Right cardiac atrium (tissue), 5 donors: ENCODE data around the gene IFT122. TPM values are rescaled to one million over a fixed set of nuclear protein-coding genes. Genes with fewer than 3 reads are reported as not detected.
"Not testable (repeated sequence)": the region's sequence is repeated elsewhere in the genome, so short reads cannot be mapped to it uniquely, and the experiment has no call there.

Experiments used
- ATAC-seq, 2 donors: fragments of 200-7000 bp; cut with Tn5 transposase; one replicate each; pipeline versions ENCODE4 v1.8.0 to v1.9.1; 2020; ENCODE audit warnings: moderate library complexity in 2 of 2, mild to moderate bottlenecking in 1 of 2
- DNase-seq, 3 donors: peaks; one replicate each; pipeline ENCODE4 v3.0.0-alpha.2; 2020
- H3K27ac ChIP-seq: one replicate; pipeline ENCODE4 v1.5.1; 2013; ENCODE audit warnings: mild to moderate bottlenecking, low read length, control low read depth, moderate library complexity
- H3K27me3 ChIP-seq: one replicate; pipeline ENCODE4 v1.6.1; 2013; ENCODE audit not compliant: control insufficient read depth, insufficient read depth
- H3K4me1 ChIP-seq: one replicate; pipeline ENCODE4 v1.6.1; 2013; ENCODE audit warnings: low read length; ENCODE audit not compliant: control insufficient read depth, insufficient read depth
- H3K4me3 ChIP-seq: one replicate; pipeline ENCODE4 v1.5.1; 2013; ENCODE audit warnings: low read length, control low read depth
- H3K9me3 ChIP-seq: one replicate; pipeline ENCODE4 v1.6.1; 2013; ENCODE audit warnings: low read length; ENCODE audit not compliant: control insufficient read depth
- WGBS: extraction: QIAGEN DNeasy Blood & Tissue Kit; methylation state at CpG from one replicate; pipeline ENCODE4 v1.1.7; 2013; 5-methylcytosine and 5-hydroxymethylcytosine counted together
- intact Hi-C, 4 donors: fragments of 100-400 bp; cut with DNase I; formaldehyde crosslinking; loops; one replicate each; pipeline versions ENCODE4 v1.11.0 to v1.14.0; 2022 to 2023
- polyA plus RNA-seq: library from polyadenylated mRNA; stranded (reverse); fragments of 200-250 nt; gene quantifications from one replicate; pipeline ENCODE4 v1.2.3, GENCODE V29; 2013
- total RNA-seq, 4 donors: library from RNA; stranded (reverse); fragmentation: NEBNext Ultra II Directional; extraction: Animal tissue kit (Norgen Biotek cat#: 25700); gene quantifications; one replicate each; pipeline ENCODE4 v1.2.1, GENCODE V29; 2021
- donor health status: healthy with polysubstance abuse.
- donor health status: DM: no; HTN: yes; CAD: no.
- donor health status: DM: no; HTN: no; CAD: no.
- donor health status: DM: no; HTN: yes; CAD: no; lungs with severe emphysema.
- donor health status: DM: yes; HTN: yes; CAD: no.

IFT122 gene
- total and polyA plus RNA-seq, 5 donors = 17.7 to 46.4 (median 35.7) TPM

DNA sequence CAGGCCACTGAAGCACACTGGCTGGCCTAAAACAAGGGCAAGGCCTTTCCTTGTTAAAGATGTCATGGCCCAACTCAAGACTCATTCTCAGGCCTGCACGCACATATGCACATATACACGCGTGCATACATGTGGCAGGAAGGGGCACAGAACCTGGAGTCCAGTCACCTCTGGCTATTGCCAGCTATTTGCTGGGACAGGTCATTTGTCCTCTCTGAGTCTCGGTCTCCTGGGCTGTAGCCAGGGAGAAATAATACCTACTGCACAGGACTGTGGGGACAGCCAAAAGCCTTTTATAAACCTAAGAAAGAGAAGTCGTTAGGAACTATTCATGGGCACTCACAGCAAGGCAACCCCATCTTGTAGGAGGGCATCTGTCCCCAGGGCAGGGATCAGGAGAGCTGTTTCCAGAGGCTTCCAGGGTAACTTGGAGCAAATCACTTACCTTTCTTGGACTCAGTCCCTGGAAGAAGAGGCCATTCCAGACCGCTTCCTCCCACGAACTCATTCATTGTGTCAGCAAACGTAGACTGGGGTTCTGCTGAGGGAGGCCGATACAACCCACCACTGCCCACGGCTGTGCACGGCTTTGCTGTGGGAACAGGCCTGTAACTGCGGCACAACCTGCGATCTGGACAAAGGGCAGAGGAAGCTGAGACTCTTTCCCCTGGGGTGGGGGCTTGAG lies 47.3 kb downstream of the IFT122 start:
- H3K4me3 ChIP-seq = no peak overlapping the region
- no peaks in the 10 kb centered on the region for H3K9me3 ChIP-seq
- no peak for DNase-seq
- no peak for ATAC-seq
- H3K27me3 ChIP-seq = no peaks in the 10 kb centered on the region
- intact Hi-C loops = loop anchor here in 3 of 4 donors (5.0 to 10.0 kb wide), 2 partner anchors 337 to 340 kb away; no protein-coding TSS in a partner anchor
- H3K27ac ChIP-seq = peak overlapping the region; percentile 15
- WGBS = 84% methylated on average over 13 of the region's 13 CpGs
- peaks cover 9% of the 10 kb centered on the region for H3K4me1 ChIP-seq

DNA sequence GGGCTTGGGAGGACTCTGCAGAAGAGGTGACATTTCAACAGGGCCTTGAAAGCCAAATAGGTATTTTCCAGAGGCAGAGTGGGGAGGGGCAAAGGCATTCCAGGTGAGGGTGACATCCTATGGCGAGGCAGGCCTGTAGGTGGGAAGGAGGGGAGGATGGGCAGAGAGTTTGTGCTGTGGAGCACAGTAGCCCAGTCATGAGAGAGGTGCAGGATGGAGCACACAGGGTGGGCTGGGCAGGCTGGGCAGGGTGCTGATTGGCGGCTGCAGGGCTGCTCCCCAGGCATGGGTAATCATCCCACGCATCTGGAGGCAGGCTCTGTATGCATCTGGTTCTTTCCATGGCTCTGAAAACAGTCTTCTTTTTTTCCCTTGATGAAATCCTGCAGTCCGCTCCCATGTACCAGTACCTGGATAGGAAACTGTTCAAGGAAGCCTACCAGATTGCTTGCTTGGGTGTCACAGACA lies 47.9 kb downstream of the IFT122 start:
- not testable (repeated sequence) for DNase-seq, H3K4me1 ChIP-seq, H3K27me3 ChIP-seq, H3K9me3 ChIP-seq, H3K4me3 ChIP-seq, ATAC-seq, H3K27ac ChIP-seq
- WGBS = 91% methylated on average over 4 of the region's 4 CpGs
- intact Hi-C loops = loop anchor here in 3 of 4 donors (5.0 to 10.0 kb wide), 2 partner anchors 337 to 339 kb away; no protein-coding TSS in a partner anchor

DNA sequence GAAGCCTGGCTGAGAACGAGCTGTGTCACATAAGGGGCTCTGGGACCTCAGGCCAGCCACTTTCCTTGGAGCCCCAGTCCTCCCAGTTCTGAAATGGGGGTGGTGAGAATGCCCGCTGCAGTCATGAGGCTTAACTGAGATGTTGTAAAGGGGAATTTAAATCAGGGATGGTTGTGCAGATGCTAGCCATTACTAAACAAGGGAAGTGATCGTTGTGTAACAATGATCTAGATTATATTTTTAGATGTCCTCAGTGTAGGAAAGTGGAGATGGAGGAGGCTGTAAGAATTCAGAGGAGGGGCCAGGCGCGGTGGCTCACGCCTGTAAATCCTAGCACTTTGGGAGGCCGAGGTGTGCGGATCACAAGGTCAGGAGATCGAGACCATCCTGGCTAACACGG lies 49.2 kb downstream of the IFT122 start:
- H3K4me1 ChIP-seq, ATAC-seq, H3K9me3 ChIP-seq, H3K27me3 ChIP-seq, H3K27ac ChIP-seq, H3K4me3 ChIP-seq, DNase-seq: not testable (repeated sequence)
- intact Hi-C loops = loop anchor here in 3 of 4 donors (5.0 to 10.0 kb wide), 2 partner anchors 336 to 338 kb away; no protein-coding TSS in a partner anchor
- 89% methylated on average over 10 of the region's 10 CpGs for WGBS

DNA sequence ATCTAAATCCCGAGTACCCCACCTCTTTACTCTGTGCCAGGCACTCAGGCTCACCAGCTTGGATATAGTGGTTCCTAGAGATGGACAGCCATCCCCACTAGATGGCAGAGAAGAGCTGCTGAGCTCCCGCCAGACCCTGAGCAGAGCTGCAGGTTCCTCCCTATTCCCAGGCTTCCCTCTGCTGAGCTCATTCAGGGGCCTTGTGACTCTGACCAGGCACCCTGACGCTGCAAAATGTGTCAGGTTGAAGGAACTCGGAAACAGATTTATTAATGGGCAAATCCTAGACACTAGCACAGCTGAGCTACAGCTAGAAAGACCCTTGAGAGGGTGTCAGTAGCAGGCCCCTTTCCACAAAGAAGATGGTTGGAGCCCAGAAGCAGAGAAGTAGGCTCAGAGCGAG lies 50.2 kb downstream of the IFT122 start:
- ATAC-seq (peak; percentile 88 to 91), DNase-seq (peak; percentile 84 to 92 (median 92))
- Histone ChIP-seq H3K27ac (peak overlapping the region; percentile 84), H3K4me3 (no peak overlapping the region), H3K9me3 (no peaks in the 10 kb centered on the region), H3K27me3 (no peaks in the 10 kb centered on the region), H3K4me1 (peaks cover 9% of the 10 kb centered on the region)
- intact Hi-C loops = loop anchor here (5.0 to 10.0 kb wide), 6 partner anchors 65 to 337 kb away; partner anchors contain the start of gene PLXND1 (in 2 of the 4)
- 16% methylated on average over 5 of the region's 5 CpGs for WGBS

DNA sequence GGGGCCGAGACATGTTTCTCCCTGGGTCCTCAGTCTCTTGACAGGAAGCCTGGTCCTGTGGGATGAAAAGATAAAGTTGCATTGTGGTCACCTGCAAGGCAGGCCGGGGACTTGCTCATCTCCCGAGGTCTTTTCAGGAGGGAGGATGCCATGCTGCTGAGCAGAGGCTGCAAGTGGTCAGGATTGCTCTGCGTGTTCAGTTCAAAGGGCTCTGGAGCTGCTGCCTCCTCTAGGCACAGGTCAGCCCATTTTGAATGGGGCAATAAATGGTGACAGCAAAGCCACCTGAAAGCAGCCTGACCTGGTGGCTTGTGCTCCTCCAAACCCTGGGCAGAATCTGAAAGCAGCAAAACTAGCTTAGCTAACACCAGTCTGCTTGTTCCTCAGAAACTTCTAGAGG lies 51.1 kb downstream of the IFT122 start:
- not testable (repeated sequence) for H3K27ac ChIP-seq, H3K9me3 ChIP-seq, DNase-seq, H3K4me1 ChIP-seq, ATAC-seq, H3K27me3 ChIP-seq, H3K4me3 ChIP-seq
- WGBS = 79% methylated on average over 4 of the region's 4 CpGs
- intact Hi-C loops = loop anchor here (5.0 to 10.0 kb wide), 6 partner anchors 64 to 336 kb away; partner anchors contain the start of gene PLXND1 (in 2 of the 4)

DNA sequence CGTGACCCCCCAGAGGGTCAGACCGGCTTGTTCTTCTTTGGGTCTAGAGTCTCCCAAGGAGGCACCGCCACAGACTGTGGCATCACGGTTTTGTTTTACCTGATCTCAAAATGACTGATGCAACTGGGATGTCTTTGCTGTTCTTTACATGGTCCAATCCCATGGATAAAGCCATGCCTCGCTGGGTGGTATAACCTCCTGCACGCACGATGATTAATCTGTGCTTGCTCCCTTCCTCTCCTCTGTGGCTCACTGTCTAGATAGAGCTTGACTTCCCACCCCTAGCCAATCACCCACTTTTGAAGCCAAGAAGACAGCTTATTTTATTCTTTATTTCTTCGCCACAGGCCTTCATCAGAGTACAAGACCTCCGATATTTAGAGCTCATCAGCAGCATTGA lies 51.8 kb downstream of the IFT122 start:
- DNase-seq (no peak), ATAC-seq (no peak)
- H3K4me1 ChIP-seq = peaks cover 6% of the 10 kb centered on the region
- no peaks in the 10 kb centered on the region for H3K27me3 ChIP-seq
- no peaks in the 10 kb centered on the region for H3K9me3 ChIP-seq
- WGBS = 95% methylated on average over 9 of the region's 9 CpGs
- no peak overlapping the region for H3K4me3 ChIP-seq
- intact Hi-C loops = loop anchor here (5.0 to 10.0 kb wide), 6 partner anchors 63 to 336 kb away; partner anchors contain the start of gene PLXND1 (in 2 of the 4)
- H3K27ac ChIP-seq = no peak overlapping the region

DNA sequence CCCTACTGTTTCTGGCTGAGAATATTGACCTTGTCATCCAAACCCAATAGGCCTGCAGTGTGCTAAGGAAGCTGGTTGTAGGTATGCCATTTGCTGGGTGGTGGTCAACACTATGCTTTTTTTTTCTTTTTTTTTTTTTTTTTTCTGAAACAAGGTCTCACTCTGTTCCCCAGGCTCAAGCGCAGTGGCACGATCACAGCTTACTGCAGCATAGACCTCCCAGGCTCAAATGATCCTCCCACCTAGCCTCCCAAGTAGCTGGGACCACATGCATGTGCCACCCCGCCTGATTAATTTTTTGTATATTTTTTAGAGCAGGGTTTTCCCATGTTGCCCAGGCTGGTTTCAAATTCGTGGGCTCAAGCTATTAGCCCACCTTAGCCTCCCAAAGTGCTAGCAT lies 52.7 kb downstream of the IFT122 start:
- H3K27ac ChIP-seq = no peak overlapping the region
- H3K4me3 ChIP-seq = no peak overlapping the region
- 97% methylated on average over 4 of the region's 4 CpGs for WGBS
- intact Hi-C loops = loop anchor here (5.0 to 10.0 kb wide), 6 partner anchors 62 to 335 kb away; partner anchors contain the start of gene PLXND1 (in 2 of the 4)
- H3K9me3 ChIP-seq = no peaks in the 10 kb centered on the region
- peaks cover 3% of the 10 kb centered on the region for H3K4me1 ChIP-seq
- ATAC-seq (no peak), DNase-seq (no peak)
- no peaks in the 10 kb centered on the region for H3K27me3 ChIP-seq

DNA sequence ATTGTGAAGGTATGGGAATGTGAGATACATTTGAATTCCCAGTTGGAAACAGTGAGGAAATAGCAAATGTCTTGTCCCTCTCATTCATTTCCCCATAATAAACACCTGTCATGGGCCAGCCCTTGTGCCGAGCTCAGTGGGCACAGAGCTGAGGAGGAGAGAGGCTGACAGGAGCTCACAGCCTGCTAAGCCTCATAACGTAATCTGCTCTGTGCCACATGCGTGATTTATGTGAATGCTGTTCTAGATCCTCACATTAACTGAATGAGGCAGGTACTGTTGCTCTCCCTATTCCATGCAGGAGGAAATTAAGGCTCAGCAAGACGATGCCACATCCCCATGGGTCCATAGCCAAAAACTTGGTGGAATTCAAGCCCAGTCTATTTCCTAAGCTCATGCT lies 53.2 kb downstream of the IFT122 start:
- Histone ChIP-seq H3K9me3 (no peaks in the 10 kb centered on the region), H3K27ac (no peak overlapping the region), H3K4me1 (peaks cover 3% of the 10 kb centered on the region), H3K27me3 (no peaks in the 10 kb centered on the region), H3K4me3 (no peak overlapping the region)
- DNase-seq (no peak), ATAC-seq (no peak)
- intact Hi-C loops = loop anchor here (5.0 to 10.0 kb wide), 6 partner anchors 62 to 334 kb away; partner anchors contain the start of gene PLXND1 (in 2 of the 4)
- WGBS = 92% methylated on average over 4 of the region's 4 CpGs

DNA sequence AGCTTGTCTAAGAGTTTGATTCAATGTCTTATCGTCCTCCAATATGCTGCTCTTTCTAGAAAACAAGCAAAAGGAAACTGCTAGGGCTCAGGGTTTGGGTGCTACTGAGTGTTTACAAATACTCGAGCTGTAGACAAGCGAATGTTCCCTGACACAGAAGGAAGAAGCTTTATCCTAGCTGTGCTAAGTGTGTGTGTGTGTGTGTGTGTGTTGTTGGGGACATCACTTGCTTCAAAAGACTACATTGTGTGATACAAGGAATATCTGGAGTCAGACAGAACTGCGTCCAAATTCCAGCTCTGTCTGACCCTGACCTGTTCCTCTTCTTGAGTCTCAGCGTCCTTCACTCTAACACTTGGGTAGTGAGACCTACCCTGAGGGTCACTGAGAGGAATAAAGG lies 54.5 kb downstream of the IFT122 start:
- H3K4me1 ChIP-seq, H3K9me3 ChIP-seq, H3K27me3 ChIP-seq, ATAC-seq, H3K4me3 ChIP-seq, DNase-seq: not testable (repeated sequence)
- WGBS = 46% methylated on average over 5 of the region's 5 CpGs
- H3K27ac ChIP-seq = peak overlapping the region; percentile 75
- intact Hi-C loops = loop anchor here (5.0 to 10.0 kb wide), 6 partner anchors 60 to 333 kb away; partner anchors contain the start of gene PLXND1 (in 2 of the 4)

DNA sequence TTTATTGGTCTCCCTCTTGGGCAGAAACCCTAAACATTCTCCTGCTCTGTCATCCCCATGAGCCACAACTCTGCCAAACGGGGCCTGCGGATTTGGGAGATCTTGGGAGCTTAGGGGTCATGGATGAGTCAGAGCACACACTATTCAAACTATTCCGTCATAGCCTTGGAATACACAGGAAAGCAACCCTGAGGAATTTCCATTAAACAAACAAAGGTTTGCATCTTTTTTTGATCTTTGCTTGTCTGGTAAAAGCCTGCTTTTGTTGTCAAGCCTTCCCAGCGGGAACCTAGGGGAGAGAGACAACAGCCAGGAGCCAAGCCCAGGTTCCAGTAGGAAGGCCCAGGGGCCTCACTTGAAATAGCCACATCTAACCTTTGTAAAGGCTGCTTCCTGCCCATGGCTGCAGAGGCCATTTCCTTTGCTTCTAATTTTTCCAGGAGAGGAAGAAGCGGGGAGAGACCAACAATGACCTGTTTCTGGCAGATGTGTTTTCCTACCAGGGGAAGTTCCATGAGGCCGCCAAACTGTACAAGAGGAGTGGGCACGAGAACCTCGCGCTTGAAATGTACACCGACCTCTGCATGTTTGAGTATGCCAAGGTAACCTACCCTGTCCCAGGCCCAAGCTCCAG lies 55.1 kb downstream of the IFT122 start:
- ATAC-seq = peak in 1 of 2 donors; percentile 71
- not testable (repeated sequence) for H3K9me3 ChIP-seq, DNase-seq, H3K27me3 ChIP-seq, H3K4me1 ChIP-seq, H3K4me3 ChIP-seq
- WGBS = 62% methylated on average over 10 of the region's 10 CpGs
- intact Hi-C loops = loop anchor here in 2 of 4 donors (10.0 kb wide), 3 partner anchors 60 to 130 kb away; partner anchors contain the start of gene PLXND1 (in 1 of the 2)
- peak overlapping the region; percentile 82 for H3K27ac ChIP-seq
